AG04450 (cell line): ENCODE data around the gene NCOA4. TPM values are rescaled to one million over a fixed set of nuclear protein-coding genes. Genes with fewer than 3 reads are reported as not detected.
A peak's percentile ranks its signal among the peaks of the same experiment; 100 is the strongest.

ENCODE experiments used
- CTCF ChIA-PET: fragments of 300-600, 350-600 bp; formaldehyde crosslinking; extraction: SDS; loops from one replicate; lab custom pipeline; 2022; ENCODE audit warnings: antibody characterized with exemption, inconsistent platforms; lab: Charles Lee
- POLR2A ChIA-PET: fragments of 350-600 bp; formaldehyde crosslinking; extraction: SDS; loops from one replicate; lab custom pipeline; 2021; ENCODE audit warnings: antibody characterized with exemption, inconsistent platforms; lab: Yijun Ruan, JAX
- DNase-seq: peaks from one replicate; pipeline ENCODE4 v3.0.0-alpha.2; 2011; ENCODE audit warnings: low read depth, low spot score
- H3K27ac ChIP-seq: one replicate; pipeline ENCODE4 v1.5.1; 2012; ENCODE audit warnings: low read depth, low read length, control low read depth
- H3K27me3 ChIP-seq: one replicate; pipeline ENCODE4 v1.6.0; 2012; ENCODE audit warnings: low read length; ENCODE audit not compliant: control insufficient read depth, insufficient read depth
- H3K4me3 ChIP-seq: 2 replicates; pipeline ENCODE4 v1.5.1; 2011; ENCODE audit warnings: mild to moderate bottlenecking, low read depth, low read length, control low read depth
- H3K9me3 ChIP-seq: 2 replicates; pipeline ENCODE4 v1.5.1; 2012; ENCODE audit warnings: low read length; ENCODE audit not compliant: control insufficient read depth, insufficient read depth
- polyA plus RNA-seq: library from polyadenylated mRNA; depleted of rRNA; stranded (reverse); fragments of >200 nt; gene quantifications from 2 replicates; pipeline ENCODE4 v1.2.3, GENCODE V29; 2011
- TF ChIP-seq, protein P1 (sequence below): IDR thresholded peaks from 2 replicates; pipeline ENCODE4 v1.5.1; 2011; ENCODE audit warnings: low read depth, low read length, control low read depth, inconsistent platforms

The NCOA4 gene
- polyA plus RNA-seq, 1 experiment: 171 TPM

DNA sequence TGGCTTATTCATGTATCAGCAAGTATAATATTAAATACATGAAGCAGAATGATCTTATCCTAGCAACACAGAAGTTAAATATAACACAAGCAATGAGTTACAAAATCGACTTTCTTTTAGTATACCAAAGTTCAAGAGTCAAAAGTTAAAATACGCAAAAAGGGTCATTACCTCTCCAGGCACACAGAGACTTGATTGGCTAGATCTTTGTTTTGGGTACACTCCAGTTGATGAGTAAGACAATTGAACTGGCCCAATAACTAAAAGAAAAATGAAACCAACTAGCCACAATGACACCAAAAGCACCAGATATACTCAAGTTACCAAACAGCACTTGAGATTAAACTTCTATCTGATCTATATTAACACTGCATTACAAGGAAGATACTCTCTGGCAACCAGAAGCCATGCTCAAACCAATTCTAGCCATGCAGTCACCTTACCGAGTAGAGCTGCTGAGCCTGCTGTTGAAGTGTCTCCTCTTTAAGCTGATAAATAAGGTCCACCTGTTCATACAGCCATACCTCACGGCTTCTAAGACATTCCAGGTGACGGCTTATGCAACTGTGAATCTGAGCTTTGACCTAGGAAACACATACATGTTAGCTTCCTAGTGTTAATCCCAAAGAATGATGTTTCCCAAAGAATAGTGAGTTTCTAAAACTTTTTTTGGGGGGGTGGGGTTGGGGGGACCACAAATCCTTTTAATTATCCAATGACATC lies 15.6 kb downstream of the NCOA4 start:
- ChIA-PET POLR2A (no interaction called here), CTCF (interaction anchor here (1.1 kb wide), 1 partner anchor 14 kb away, joined by 8 read pairs; no protein-coding TSS in a partner anchor)
- H3K27ac ChIP-seq: no peak overlapping the region
- TF ChIP-seq, protein P1, sequence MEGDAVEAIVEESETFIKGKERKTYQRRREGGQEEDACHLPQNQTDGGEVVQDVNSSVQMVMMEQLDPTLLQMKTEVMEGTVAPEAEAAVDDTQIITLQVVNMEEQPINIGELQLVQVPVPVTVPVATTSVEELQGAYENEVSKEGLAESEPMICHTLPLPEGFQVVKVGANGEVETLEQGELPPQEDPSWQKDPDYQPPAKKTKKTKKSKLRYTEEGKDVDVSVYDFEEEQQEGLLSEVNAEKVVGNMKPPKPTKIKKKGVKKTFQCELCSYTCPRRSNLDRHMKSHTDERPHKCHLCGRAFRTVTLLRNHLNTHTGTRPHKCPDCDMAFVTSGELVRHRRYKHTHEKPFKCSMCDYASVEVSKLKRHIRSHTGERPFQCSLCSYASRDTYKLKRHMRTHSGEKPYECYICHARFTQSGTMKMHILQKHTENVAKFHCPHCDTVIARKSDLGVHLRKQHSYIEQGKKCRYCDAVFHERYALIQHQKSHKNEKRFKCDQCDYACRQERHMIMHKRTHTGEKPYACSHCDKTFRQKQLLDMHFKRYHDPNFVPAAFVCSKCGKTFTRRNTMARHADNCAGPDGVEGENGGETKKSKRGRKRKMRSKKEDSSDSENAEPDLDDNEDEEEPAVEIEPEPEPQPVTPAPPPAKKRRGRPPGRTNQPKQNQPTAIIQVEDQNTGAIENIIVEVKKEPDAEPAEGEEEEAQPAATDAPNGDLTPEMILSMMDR: no peak
- no peak overlapping the region for H3K4me3 ChIP-seq
- DNase-seq: no peak
- no peaks in the 10 kb centered on the region for H3K27me3 ChIP-seq
- no peaks in the 10 kb centered on the region for H3K9me3 ChIP-seq

GRCh38 chr10:46014206-46014605 lies 16.2 kb downstream of the NCOA4 start:
- Histone ChIP-seq H3K27me3 (no peaks in the 10 kb centered on the region), H3K4me3 (no peak overlapping the region), H3K27ac (no peak overlapping the region), H3K9me3 (no peaks in the 10 kb centered on the region)
- DNase-seq: no peak
- ChIA-PET POLR2A (no interaction called here), CTCF (no interaction called here)
- TF ChIP-seq, protein P1: no peak

DNA sequence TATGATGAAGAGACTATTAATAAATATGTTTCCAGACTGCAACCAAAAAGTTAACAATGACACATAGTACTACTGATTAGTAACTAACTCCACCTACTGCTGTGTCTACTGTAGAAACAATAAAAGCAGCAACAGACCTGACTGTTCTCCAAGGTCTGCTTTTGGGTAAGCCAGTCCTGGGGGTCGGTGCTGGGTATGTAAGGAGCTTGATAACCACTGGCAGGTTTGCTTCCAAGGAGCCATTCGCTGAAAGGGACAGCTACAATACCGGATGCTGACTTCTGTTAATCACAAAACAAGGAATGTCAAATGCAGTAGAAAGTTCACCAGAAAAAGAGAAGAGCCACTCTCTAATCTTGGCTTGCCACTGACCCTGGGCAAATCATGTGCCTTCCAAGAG lies 17.7 kb downstream of the NCOA4 start:
- H3K27me3 ChIP-seq: no peaks in the 10 kb centered on the region
- CTCF ChIA-PET: no interaction called here
- no peak overlapping the region for H3K27ac ChIP-seq
- H3K9me3 ChIP-seq: no peaks in the 10 kb centered on the region
- DNase-seq: no peak
- TF ChIP-seq, protein P1: no peak
- POLR2A ChIA-PET: no interaction called here
- no peak overlapping the region for H3K4me3 ChIP-seq

DNA sequence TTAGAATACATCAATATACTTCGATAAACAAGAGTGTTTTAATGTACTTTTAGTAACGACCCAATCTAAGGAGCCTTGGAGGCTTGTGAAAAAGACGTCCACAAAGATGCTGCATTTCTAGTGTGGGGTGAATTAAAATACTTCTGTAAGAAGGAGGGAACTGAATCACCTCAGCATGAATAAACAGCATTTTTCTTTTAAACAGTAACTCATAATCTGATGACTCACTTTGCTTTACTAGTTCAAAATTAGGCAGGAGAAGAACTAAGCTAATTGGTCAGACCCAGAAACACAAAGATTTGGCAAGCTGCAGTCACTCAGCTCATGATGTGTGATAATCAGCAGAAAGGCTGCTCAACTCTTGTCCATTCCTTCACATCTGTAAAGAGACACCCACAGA lies 24.2 kb downstream of the NCOA4 start:
- POLR2A ChIA-PET: interaction anchor here (1.5 kb wide), 2 partner anchors 15 to 17 kb away, joined by 4 to 5 read pairs; no protein-coding TSS in a partner anchor

More for the DNA sequence above, 24.2 kb downstream of the NCOA4 start:
- H3K9me3 ChIP-seq: no peaks in the 10 kb centered on the region
- peak; percentile 49 for DNase-seq
- CTCF ChIA-PET: interaction anchor here (1.6 to 2.5 kb wide), 3 partner anchors 11 to 23 kb away, joined by 5 to 9 read pairs (median 8); partner anchors contain the start of gene NCOA4
- no peak overlapping the region for H3K27ac ChIP-seq
- H3K4me3 ChIP-seq: no peak overlapping the region
- no peaks in the 10 kb centered on the region for H3K27me3 ChIP-seq
- TF ChIP-seq, protein P1: no peak
